ENCODE measurements around the gene WWOX.

DNA sequence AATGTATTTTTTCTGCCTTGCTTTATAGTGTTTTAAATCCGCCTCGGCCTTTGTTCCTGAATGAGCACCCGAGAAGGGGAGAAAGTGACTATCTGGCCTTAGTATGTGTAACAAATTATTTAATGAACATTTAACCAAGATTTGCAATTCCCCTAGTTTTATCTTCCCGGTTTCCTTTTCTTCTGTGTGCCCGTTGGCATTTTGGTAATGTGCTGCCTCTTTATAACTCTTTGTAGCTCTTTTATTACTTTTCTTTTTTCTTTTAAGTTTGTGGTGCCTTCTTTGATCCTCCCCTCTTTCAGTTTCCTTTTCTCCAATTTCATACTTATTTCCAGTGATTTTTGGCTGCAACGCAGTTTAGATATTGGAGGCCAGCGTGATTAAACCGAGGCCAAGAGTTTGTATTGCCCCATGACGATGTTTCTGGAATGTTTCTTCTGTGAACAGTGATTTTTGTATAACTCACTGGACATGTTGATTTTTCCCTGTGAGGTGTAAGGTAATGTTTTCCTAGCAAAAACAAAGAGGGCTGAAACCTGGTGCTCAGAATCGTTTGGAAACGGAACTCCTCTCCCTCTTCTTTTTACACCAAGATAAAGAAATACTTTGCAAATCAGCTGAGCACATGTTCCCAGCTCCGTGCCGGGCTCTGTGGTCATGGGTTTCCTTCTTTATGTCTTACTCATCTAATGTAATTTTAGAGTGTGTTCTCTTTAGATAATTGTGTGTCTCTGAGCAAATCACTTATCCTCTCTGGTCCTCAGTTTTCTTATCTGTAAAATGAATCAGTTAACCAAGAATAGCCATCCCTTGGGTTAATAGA is 344.3 kb downstream of the WWOX start:
- TF ChIP-seq POLR2AphosphoS5 (IDR thresholded peaks at IDR 0.05), result no peak
- no peak for TF ChIP-seq EP300 (IDR thresholded peaks at IDR 0.05)
- TF ChIP-seq POLR2A (IDR thresholded peaks at IDR 0.05), result no peak
- TF ChIP-seq CTCF (IDR thresholded peaks at IDR 0.05), result no peak

All from gastroesophageal sphincter (tissue), 3 donors.